Esophagus (tissue), 2 donors: ENCODE results near the gene PPP5C. TPM values are rescaled to one million over a fixed set of nuclear protein-coding genes. Genes with fewer than 3 reads are reported as not detected.
A peak's percentile ranks its signal among the peaks of the same experiment; 100 is the strongest.

Source experiments
- H3K27ac ChIP-seq, 2 donors: one replicate each; pipeline ENCODE4 v1.5.1; 2013; ENCODE audit warnings: low read depth in 2 of 2, mild to moderate bottlenecking in 2 of 2, inconsistent platforms in 1 of 2, low read length in 1 of 2, moderate library complexity in 1 of 2
- H3K27me3 ChIP-seq, 2 donors: one replicate each; pipeline ENCODE4 v1.6.1; 2013; ENCODE audit warnings: low read length in 2 of 2, control low read depth in 1 of 2, mild to moderate bottlenecking in 1 of 2; ENCODE audit not compliant: insufficient read depth in 2 of 2, control insufficient read depth in 1 of 2
- H3K36me3 ChIP-seq, 2 donors: one replicate each; pipeline ENCODE4 v1.6.1; 2013; ENCODE audit warnings: low read length in 1 of 2; ENCODE audit not compliant: control insufficient read depth in 2 of 2, insufficient read depth in 2 of 2
- H3K4me1 ChIP-seq, 2 donors: one replicate each; pipeline ENCODE4 v1.6.1; 2013; ENCODE audit warnings: low read length in 1 of 2; ENCODE audit not compliant: control insufficient read depth in 2 of 2, insufficient read depth in 2 of 2
- H3K4me3 ChIP-seq, 2 donors: one replicate each; pipeline ENCODE4 v1.5.1; 2013; ENCODE audit warnings: low read length in 2 of 2, mild to moderate bottlenecking in 2 of 2, low read depth in 1 of 2, moderate library complexity in 1 of 2
- H3K9me3 ChIP-seq, 2 donors: one replicate each; pipeline ENCODE4 v1.6.1; 2013; ENCODE audit warnings: mild to moderate bottlenecking in 2 of 2, low read depth in 1 of 2, low read length in 1 of 2, moderate library complexity in 1 of 2; ENCODE audit not compliant: control insufficient read depth in 2 of 2, insufficient read depth in 1 of 2
- WGBS, 2 donors: extraction: QIAGEN DNeasy Blood & Tissue Kit; methylation state at CpG; one replicate each; pipeline ENCODE4 v1.1.7; 2013; 5-methylcytosine and 5-hydroxymethylcytosine counted together
- polyA plus RNA-seq, 2 donors: library from polyadenylated mRNA; stranded (reverse); fragments of 200-250 nt; gene quantifications; one replicate each; pipeline ENCODE4 v1.2.3, GENCODE V29; 2013
- donor health status: healthy with polysubstance abuse.
- donor health status: Bipolar disorder and iron deficiency.

Gene PPP5C
- polyA plus RNA-seq, 2 donors = 34.7 to 35.5 TPM

- 77 to 79% methylated on average over 11 of the region's 11 CpGs for WGBS, 2 donors
- Histone ChIP-seq H3K27ac (peak overlapping the region; percentile 34 to 60), H3K4me3 (no peak overlapping the region), H3K27me3 (no peaks in the 10 kb centered on the region), H3K36me3 (peaks cover 6 to 10% of the 10 kb centered on the region in 2 donors), H3K9me3 (no peaks in the 10 kb centered on the region), H3K4me1 (peaks cover 22 to 34% of the 10 kb centered on the region in 2 donors)
Measured at GRCh38 chr19:46349311-46349993, 2.6 kb downstream of the PPP5C start.

GRCh38 chr19:46350029-46350757 is 3.3 kb downstream of the PPP5C start:
- Histone ChIP-seq H3K36me3 (peaks cover 6 to 17% of the 10 kb centered on the region in 2 donors), H3K27ac (peak overlapping the region; percentile 60 to 80), H3K27me3 (no peaks in the 10 kb centered on the region), H3K9me3 (no peaks in the 10 kb centered on the region), H3K4me3 (no peak overlapping the region), H3K4me1 (peaks cover 22 to 34% of the 10 kb centered on the region in 2 donors)
- 21 to 26% methylated on average over 8 of the region's 8 CpGs for WGBS, 2 donors

- Histone ChIP-seq H3K4me1 (peaks cover 22 to 34% of the 10 kb centered on the region in 2 donors), H3K27ac (peak overlapping the region; percentile 60 to 80), H3K4me3 (no peak overlapping the region), H3K9me3 (no peaks in the 10 kb centered on the region), H3K36me3 (peaks cover 6 to 21% of the 10 kb centered on the region in 2 donors), H3K27me3 (no peaks in the 10 kb centered on the region)
- WGBS, 2 donors = 23 to 35% methylated on average over 8 of the region's 8 CpGs
Measured at GRCh38 chr19:46350758-46351159, 3.9 kb downstream of the PPP5C start.

GRCh38 chr19:46351241-46352041 is 4.6 kb downstream of the PPP5C start:
- Histone ChIP-seq H3K4me3 (no peak overlapping the region), H3K9me3 (no peaks in the 10 kb centered on the region), H3K36me3 (peaks cover 11 to 25% of the 10 kb centered on the region in 2 donors), H3K4me1 (peaks cover 24 to 34% of the 10 kb centered on the region in 2 donors), H3K27me3 (no peaks in the 10 kb centered on the region), H3K27ac (peak overlapping the region; percentile 60 to 80)
- 24 to 40% methylated on average over 18 of the region's 18 CpGs for WGBS, 2 donors

GRCh38 chr19:46353730-46354528 is 7.0 kb downstream of the PPP5C start:
- Histone ChIP-seq H3K4me1 (peaks cover 23 to 30% of the 10 kb centered on the region in 2 donors), H3K36me3 (peaks cover 11 to 29% of the 10 kb centered on the region in 2 donors), H3K4me3 (no peak overlapping the region), H3K27ac (no peak overlapping the region), H3K9me3 (no peaks in the 10 kb centered on the region), H3K27me3 (no peaks in the 10 kb centered on the region)
- WGBS, 2 donors = 77 to 88% methylated on average over 28 of the region's 28 CpGs

GRCh38 chr19:46355234-46356148 is 8.6 kb downstream of the PPP5C start:
- Histone ChIP-seq H3K27me3 (no peaks in the 10 kb centered on the region), H3K4me1 (peaks cover 14 to 17% of the 10 kb centered on the region in 2 donors), H3K27ac (no peak overlapping the region), H3K36me3 (peaks cover 11 to 29% of the 10 kb centered on the region in 2 donors), H3K9me3 (no peaks in the 10 kb centered on the region), H3K4me3 (no peak overlapping the region)
- 79 to 81% methylated on average over 23 of the region's 23 CpGs for WGBS, 2 donors

- Histone ChIP-seq H3K27ac (no peak overlapping the region), H3K36me3 (peaks cover 11 to 29% of the 10 kb centered on the region in 2 donors), H3K4me3 (no peak overlapping the region), H3K9me3 (no peaks in the 10 kb centered on the region), H3K27me3 (no peaks in the 10 kb centered on the region), H3K4me1 (peaks cover 6 to 9% of the 10 kb centered on the region in 2 donors)
- 87 to 88% methylated on average over 9 of the region's 9 CpGs for WGBS, 2 donors
Measured at GRCh38 chr19:46356149-46357055, 9.5 kb downstream of the PPP5C start.
